Thymus (tissue), 14 donors: ENCODE data around the gene ALKBH1. TPM values are rescaled to one million over a fixed set of nuclear protein-coding genes. Genes with fewer than 3 reads are reported as not detected.
"Not testable (repeated sequence)": the region's sequence is repeated elsewhere in the genome, so short reads cannot be mapped to it uniquely, and the experiment has no call there.

Experiments
- DNase-seq, 9 donors: peaks; one replicate each; pipeline ENCODE4 v3.0.0-alpha.2; 2013; ENCODE audit warnings: low spot score in 9 of 9, low read depth in 6 of 9, missing footprints in 1 of 9
- H3K27ac ChIP-seq, 2 donors: one replicate each; pipeline ENCODE4 v1.5.1; 2013; ENCODE audit warnings: control low read depth in 1 of 2, low read depth in 1 of 2, low read length in 1 of 2, mild to moderate bottlenecking in 1 of 2, moderate library complexity in 1 of 2
- H3K27me3 ChIP-seq, 2 donors: one replicate each; pipeline ENCODE4 v1.5.1; 2013; ENCODE audit warnings: low read length in 1 of 2; ENCODE audit not compliant: control insufficient read depth in 2 of 2, insufficient read depth in 1 of 2
- H3K36me3 ChIP-seq, 2 donors: one replicate each; pipeline ENCODE4 v1.5.1; 2013; ENCODE audit warnings: low read length in 1 of 2, mild to moderate bottlenecking in 1 of 2, moderate library complexity in 1 of 2; ENCODE audit not compliant: control insufficient read depth in 2 of 2, insufficient read depth in 2 of 2
- H3K4me1 ChIP-seq, 2 donors: one replicate each; pipeline ENCODE4 v1.5.1; 2013; ENCODE audit warnings: low read length in 2 of 2; ENCODE audit not compliant: control insufficient read depth in 2 of 2, insufficient read depth in 2 of 2
- H3K4me3 ChIP-seq, 2 donors: one replicate each; pipeline ENCODE4 v1.5.1; 2013; ENCODE audit warnings: low read length in 2 of 2, control low read depth in 1 of 2, mild to moderate bottlenecking in 1 of 2
- H3K9me3 ChIP-seq, 2 donors: one replicate each; pipeline ENCODE4 v1.5.1; 2013; ENCODE audit warnings: low read length in 1 of 2, mild to moderate bottlenecking in 1 of 2; ENCODE audit not compliant: control insufficient read depth in 2 of 2, insufficient read depth in 1 of 2
- WGBS: extraction: QIAGEN DNeasy Blood & Tissue Kit; methylation state at CpG from one replicate; pipeline ENCODE4 v1.1.7; 2013; 5-methylcytosine and 5-hydroxymethylcytosine counted together
- long read RNA-seq, 10 donors: transcript quantifications; one replicate each; lab custom pipeline, GENCODE V29; 2026
- polyA plus RNA-seq: library from polyadenylated mRNA; stranded (reverse); fragments of 200-250 nt; gene quantifications from one replicate; pipeline ENCODE4 v1.2.3, GENCODE V29; 2013
- total RNA-seq: library from RNA; stranded (reverse); fragments of 120-200 nt; gene quantifications from one replicate; pipeline ENCODE4 v1.2.4, GENCODE V29; 2013
- donor health status: healthy.

Gene ALKBH1
- 12.3 TPM for total RNA-seq
- polyA plus RNA-seq = 12.1 TPM
- long read RNA-seq, donor 1, partial matches to known transcripts = 0 of 1 reads
- long read RNA-seq, donor 1, other reads (novel, unspliced or antisense) = 0 of 1 reads
- long read RNA-seq, donor 2 = 0 reads
- long read RNA-seq, donor 3, partial matches to known transcripts = 0 of 2 reads
- long read RNA-seq, donor 3, other reads (novel, unspliced or antisense) = 0 of 2 reads
- long read RNA-seq, donor 4, partial matches to known transcripts = 0 of 1 reads
- long read RNA-seq, donor 4, other reads (novel, unspliced or antisense) = 0 of 1 reads
- long read RNA-seq, donor 5, partial matches to known transcripts = 0 of 5 reads
- long read RNA-seq, donor 5, other reads (novel, unspliced or antisense) = 0 of 5 reads
- long read RNA-seq, donor 6, partial matches to known transcripts = 0 of 4 reads
- long read RNA-seq, donor 6, other reads (novel, unspliced or antisense) = 0 of 4 reads
- long read RNA-seq, donor 7, partial matches to known transcripts = 0 of 4 reads
- long read RNA-seq, donor 7, other reads (novel, unspliced or antisense) = 0 of 4 reads
- long read RNA-seq, donor 8, partial matches to known transcripts = 0 of 3 reads
- long read RNA-seq, donor 8, other reads (novel, unspliced or antisense) = 0 of 3 reads
- long read RNA-seq, donor 9, partial matches to known transcripts = 0 of 5 reads
- long read RNA-seq, donor 9, other reads (novel, unspliced or antisense) = 0 of 5 reads
- long read RNA-seq, donor 10, partial matches to known transcripts = 0 of 2 reads
- long read RNA-seq, donor 10, other reads (novel, unspliced or antisense) = 0 of 2 reads

GRCh38 chr14:77707724-77708408 is at the start of gene ALKBH1, which contains the start of gene SLIRP:
TSS of gene ALKBH1 (minus strand) at chr14:77708023. CDS start at chr14:77708004, 19 bp downstream.
TSS of gene SLIRP (plus strand) at chr14:77708103. CDS start at chr14:77708112, 9 bp downstream.
- peak within 1 kb of the TSS; percentile 66 to 95 for H3K4me3 ChIP-seq
- under 1% methylated on average over 49 of the region's 49 CpGs for WGBS
- no peaks in the 10 kb centered on the region for H3K27me3 ChIP-seq
- DNase-seq = peak; percentile 77 to 97 (median 85)
- H3K36me3 ChIP-seq = peaks cover 25 to 41% of the 10 kb centered on the region in 2 donors
- H3K27ac ChIP-seq = peak within 1 kb of the TSS; percentile 39 to 67
- H3K9me3 ChIP-seq = no peaks in the 10 kb centered on the region
- peaks cover 7 to 12% of the 10 kb centered on the region in 2 donors for H3K4me1 ChIP-seq

- Histone ChIP-seq H3K36me3 (peaks cover 20 to 58% of the 10 kb centered on the region in 2 donors), H3K9me3 (no peaks in the 10 kb centered on the region), H3K27ac (peak overlapping the region in 1 of 2 donors; percentile 12), H3K4me3 (no peak overlapping the region), H3K4me1 (no peaks in the 10 kb centered on the region), H3K27me3 (no peaks in the 10 kb centered on the region)
- 80% methylated on average over 3 of the region's 3 CpGs for WGBS
- DNase-seq = no peak
These were observed 45.1 kb upstream of the ALKBH1 start for GRCh38 chr14:77752799-77753516.

GRCh38 chr14:77752266-77752665 is 44.4 kb upstream of the ALKBH1 start:
- peaks cover 22 to 60% of the 10 kb centered on the region in 2 donors for H3K36me3 ChIP-seq

GRCh38 chr14:77747425-77747824 is 39.6 kb upstream of the ALKBH1 start:
- not testable (repeated sequence) for H3K27me3 ChIP-seq, DNase-seq, H3K4me3 ChIP-seq, H3K27ac ChIP-seq, H3K4me1 ChIP-seq, H3K9me3 ChIP-seq
- peaks cover 30 to 68% of the 10 kb centered on the region in 2 donors for H3K36me3 ChIP-seq
- WGBS = 96% methylated on average over 33 of the region's 33 CpGs

More at GRCh38 chr14:77752266-77752665, 44.4 kb upstream of the ALKBH1 start:
- H3K9me3 ChIP-seq = no peaks in the 10 kb centered on the region
- H3K27ac ChIP-seq = no peak overlapping the region
- no peaks in the 10 kb centered on the region for H3K4me1 ChIP-seq
- H3K4me3 ChIP-seq = no peak overlapping the region
- no peak for DNase-seq
- over 99% methylated on average over 2 of the region's 2 CpGs for WGBS
- H3K27me3 ChIP-seq = no peaks in the 10 kb centered on the region

- no peak overlapping the region for H3K27ac ChIP-seq
- DNase-seq = no peak
- no peaks in the 10 kb centered on the region for H3K27me3 ChIP-seq
- no peak overlapping the region for H3K4me3 ChIP-seq
- 86% methylated on average over 4 of the region's 4 CpGs for WGBS
- no peaks in the 10 kb centered on the region for H3K9me3 ChIP-seq
- H3K4me1 ChIP-seq = no peaks in the 10 kb centered on the region
- H3K36me3 ChIP-seq = peaks cover 29 to 62% of the 10 kb centered on the region in 2 donors
These were observed 38.4 kb upstream of the ALKBH1 start for GRCh38 chr14:77746064-77746702.

GRCh38 chr14:77741438-77741837 is 33.6 kb upstream of the ALKBH1 start:
- H3K4me1 ChIP-seq = no peaks in the 10 kb centered on the region
- peaks cover 37 to 53% of the 10 kb centered on the region in 2 donors for H3K36me3 ChIP-seq
- no peak overlapping the region for H3K4me3 ChIP-seq
- H3K9me3 ChIP-seq = no peaks in the 10 kb centered on the region
- DNase-seq = no peak
- H3K27me3 ChIP-seq = no peaks in the 10 kb centered on the region
- no peak overlapping the region for H3K27ac ChIP-seq
- 96% methylated on average over 2 of the region's 2 CpGs for WGBS

GRCh38 chr14:77738559-77739250 is 30.9 kb upstream of the ALKBH1 start:
- Histone ChIP-seq H3K27me3 (no peaks in the 10 kb centered on the region), H3K27ac (no peak overlapping the region), H3K9me3 (no peaks in the 10 kb centered on the region), H3K4me3 (no peak overlapping the region), H3K4me1 (no peaks in the 10 kb centered on the region), H3K36me3 (peaks cover 38 to 52% of the 10 kb centered on the region in 2 donors)
- WGBS = 98% methylated on average over 7 of the region's 7 CpGs
- DNase-seq = no peak
